Lower lobe of right lung (tissue), 2 donors: ENCODE data around the gene HOXB6. TPM values are rescaled to one million over a fixed set of nuclear protein-coding genes. Genes with fewer than 3 reads are reported as not detected.
A peak's percentile ranks its signal among the peaks of the same experiment; 100 is the strongest.

Experiments
- ATAC-seq, 2 donors: fragments of 200-7000 bp; cut with Tn5 transposase; one replicate each; pipeline ENCODE4 v1.9.1; 2020 to 2022; ENCODE audit warnings: mild to moderate bottlenecking in 2 of 2, moderate library complexity in 2 of 2
- DNase-seq: peaks from one replicate; pipeline ENCODE4 v3.0.0-alpha.2; 2020
- H3K27ac ChIP-seq: fragments of 200-600 bp; one replicate; pipeline ENCODE4 v1.8.0; 2022
- H3K27me3 ChIP-seq: fragments of 200-600 bp; one replicate; pipeline ENCODE4 v1.8.0; 2022; ENCODE audit warnings: low read depth
- H3K36me3 ChIP-seq: fragments of 200-600 bp; one replicate; pipeline ENCODE4 v1.8.0; 2022; ENCODE audit warnings: mild to moderate bottlenecking
- H3K4me1 ChIP-seq: fragments of 200-600 bp; one replicate; pipeline ENCODE4 v1.8.0; 2022
- H3K4me3 ChIP-seq: fragments of 200-600 bp; one replicate; pipeline ENCODE4 v1.8.0; 2022; ENCODE audit warnings: mild to moderate bottlenecking
- H3K9me3 ChIP-seq: fragments of 200-600 bp; one replicate; pipeline ENCODE4 v1.8.0; 2022
- CTCF ChIP-seq: fragments of 200-600 bp; IDR thresholded peaks from one replicate; pipeline ENCODE4 v1.8.0; 2022; ENCODE audit warnings: antibody characterized with exemption, mild to moderate bottlenecking
- intact Hi-C: fragments of 100-400 bp; cut with DNase I; formaldehyde crosslinking; loops from one replicate; pipeline ENCODE4 v1.11.0; 2022
- total RNA-seq: library from RNA; stranded (reverse); fragmentation: NEBNext Ultra II Directional; extraction: Animal tissue kit (Norgen Biotek cat#: 25700); gene quantifications from one replicate; pipeline ENCODE4 v1.2.1, GENCODE V29; 2021
- donor health status: DM: no; HTN: yes; CAD: no; lungs with severe emphysema.

Gene HOXB6
- total RNA-seq, 1 donor from 2014 or later: 4.4 TPM

GRCh38 chr17:48605991-48606891, 1.5 kb upstream of the HOXB6 start:
- no peak overlapping the region for H3K4me3 ChIP-seq
- H3K9me3 ChIP-seq: no peaks in the 10 kb centered on the region
- peaks cover 24% of the 10 kb centered on the region for H3K4me1 ChIP-seq
- ATAC-seq (no peak), DNase-seq (no peak)
- peaks cover 100% of the 10 kb centered on the region for H3K27me3 ChIP-seq
- no peaks in the 10 kb centered on the region for H3K36me3 ChIP-seq
- intact Hi-C loops: no loop called here
- no peak for TF ChIP-seq CTCF
- H3K27ac ChIP-seq: no peak overlapping the region

- Histone ChIP-seq H3K4me3 (no peak overlapping the region), H3K27me3 (peaks cover 98% of the 10 kb centered on the region), H3K36me3 (no peaks in the 10 kb centered on the region), H3K4me1 (peaks cover 16% of the 10 kb centered on the region), H3K9me3 (no peaks in the 10 kb centered on the region), H3K27ac (no peak overlapping the region)
- no peak for ATAC-seq
- no peak for DNase-seq
- intact Hi-C loops: no loop called here
- TF ChIP-seq CTCF: no peak
Measured at GRCh38 chr17:48605409-48605919, 678 bp upstream of the HOXB6 start.

- no peak overlapping the region for H3K27ac ChIP-seq
- H3K27me3 ChIP-seq: peaks cover 98% of the 10 kb centered on the region
- intact Hi-C loops: no loop called here
- ATAC-seq (no peak), DNase-seq (no peak)
- no peaks in the 10 kb centered on the region for H3K36me3 ChIP-seq
- peaks cover 10% of the 10 kb centered on the region for H3K4me1 ChIP-seq
- H3K4me3 ChIP-seq: peak overlapping the region; percentile 31
- H3K9me3 ChIP-seq: no peaks in the 10 kb centered on the region
- no peak for TF ChIP-seq CTCF
Measured at GRCh38 chr17:48603959-48604769, 622 bp downstream of the HOXB6 start.

GRCh38 chr17:48601539-48602425, 3.0 kb downstream of the HOXB6 start:
- intact Hi-C loops: no loop called here
- H3K4me1 ChIP-seq: peaks cover 19% of the 10 kb centered on the region
- ATAC-seq (no peak), DNase-seq (no peak)
- no peaks in the 10 kb centered on the region for H3K9me3 ChIP-seq
- TF ChIP-seq CTCF: no peak
- H3K27me3 ChIP-seq: peaks cover 97% of the 10 kb centered on the region
- H3K27ac ChIP-seq: no peak overlapping the region
- no peaks in the 10 kb centered on the region for H3K36me3 ChIP-seq
- no peak overlapping the region for H3K4me3 ChIP-seq

- H3K27ac ChIP-seq: no peak overlapping the region
- H3K4me3 ChIP-seq: no peak overlapping the region
- H3K4me1 ChIP-seq: peaks cover 24% of the 10 kb centered on the region
- H3K36me3 ChIP-seq: no peaks in the 10 kb centered on the region
- no peaks in the 10 kb centered on the region for H3K9me3 ChIP-seq
- no peak for ATAC-seq
- no peak for TF ChIP-seq CTCF
- no peak for DNase-seq
- H3K27me3 ChIP-seq: peaks cover 97% of the 10 kb centered on the region
- intact Hi-C loops: no loop called here
Measured at GRCh38 chr17:48601207-48601538, 3.6 kb downstream of the HOXB6 start.
